ENCODE measurements around the gene PRDM13. TPM values are rescaled to one million over a fixed set of nuclear protein-coding genes. Genes with fewer than 3 reads are reported as not detected.
A peak's percentile ranks its signal among the peaks of the same experiment; 100 is the strongest.

The PRDM13 gene
- not detected for total RNA-seq
- total RNA-seq (2013), result 0.07 TPM
- total RNA-seq, result 0 to 0.38 (median 0.05) reads per million in 29 experiments

- no peak for ATAC-seq (replicated peaks in 1 of 4)
- Mint-ChIP-seq H3K36me3 (no peaks in the 10 kb centered on the region), H3K27me3 (peaks cover 66 to 93% of the 10 kb centered on the region in 2 donors), H3K4me3 (no peak within 1 kb of the TSS), H3K27ac (peak within 1 kb of the TSS in 1 of 2 donors; percentile 58), H3K4me1 (peaks cover 45 to 56% (median 53%) of the 10 kb centered on the region in 3 donors), H3K9me3 (peaks cover 0 to 10% (median 0%) of the 10 kb centered on the region in 3 donors)
- peaks cover 52 to 74% of the 10 kb centered on the region in 2 experiments for H3K27me3 ChIP-seq (replicated peaks in 1 of 2; ENCODE audit: control insufficient read depth in 2 of 2, extremely low read depth in 1 of 2, insufficient read depth in 2 of 2, low read length in 1 of 2)
- H3K9me3 ChIP-seq, result no peaks in the 10 kb centered on the region
- 12% methylated on average over 48 of the region's 54 CpGs for WGBS (ENCODE audit: insufficient coverage)
- CTCF ChIA-PET, result no interaction called here
- H3K4me1 ChIP-seq (ENCODE audit: control insufficient read depth in 1 of 2, extremely low read depth in 1 of 2, insufficient read depth in 2 of 2, low read length in 2 of 2), result peaks cover 21 to 51% of the 10 kb centered on the region in 2 experiments
- no peak for DNase-seq
- H3K36me3 ChIP-seq (ENCODE audit: control insufficient read depth in 2 of 2, extremely low read depth in 1 of 2, insufficient read depth in 1 of 2, low read length in 1 of 2), result no peaks in the 10 kb centered on the region
- H3K27ac ChIP-seq (ENCODE audit: low read length), result no peak within 1 kb of the TSS
- POLR2A ChIA-PET, result no interaction called here
- H3K4me3 ChIP-seq (ENCODE audit: control insufficient read depth in 1 of 2, extremely low read depth in 1 of 2, low read length in 1 of 2), result peak within 1 kb of the TSS in 1 of 2 donors; percentile 19
Measured at GRCh38 chr6:99606656-99607415, at the start of gene PRDM13. TSS of gene PRDM13 (plus strand) at chr6:99606833. CDS start at chr6:99607035, 202 bp downstream.

GRCh38 chr6:99559057-99559456 is 47.6 kb upstream of the PRDM13 start:
- Histone ChIP-seq H3K4me3 (ENCODE audit: control insufficient read depth in 1 of 2, extremely low read depth in 1 of 2, low read length in 1 of 2) (no peak overlapping the region), H3K9me3 (no peaks in the 10 kb centered on the region), H3K4me1 (ENCODE audit: control insufficient read depth in 1 of 2, extremely low read depth in 1 of 2, insufficient read depth in 2 of 2, low read length in 2 of 2) (no peaks in the 10 kb centered on the region), H3K27ac (ENCODE audit: low read length) (no peak overlapping the region), H3K36me3 (ENCODE audit: control insufficient read depth in 2 of 2, extremely low read depth in 1 of 2, insufficient read depth in 1 of 2, low read length in 1 of 2) (peaks cover 0 to 54% of the 10 kb centered on the region in 2 donors), H3K27me3 (replicated peaks in 1 of 2; ENCODE audit: control insufficient read depth in 2 of 2, extremely low read depth in 1 of 2, insufficient read depth in 2 of 2, low read length in 1 of 2) (no peaks in the 10 kb centered on the region)
- H3K27me3 Mint-ChIP-seq, result no peaks in the 10 kb centered on the region
- ChIA-PET CTCF (interaction anchor here in 1 of 2 donors (0.6 to 0.7 kb wide), 2 partner anchors 9 to 322 kb away, joined by 5 to 9 read pairs; partner anchors contain the start of gene CCNC), POLR2A (interaction anchor here (0.7 kb wide), 2 partner anchors 59 to 63 kb away, joined by 3 to 9 read pairs; no protein-coding TSS in a partner anchor)
- ATAC-seq (replicated peaks in 1 of 4), result no peak
- no CpG with 5 or more reads among the region's 2 CpGs for WGBS (ENCODE audit: insufficient coverage)
- H3K9me3 Mint-ChIP-seq, result peaks cover 0 to 6% (median 0%) of the 10 kb centered on the region in 3 donors
- no peak overlapping the region for H3K4me3 Mint-ChIP-seq
- DNase-seq, result no peak
- H3K27ac Mint-ChIP-seq, result no peak overlapping the region
- H3K4me1 Mint-ChIP-seq, result peaks cover 5 to 14% (median 11%) of the 10 kb centered on the region in 3 donors
- H3K36me3 Mint-ChIP-seq, result peaks cover 53% of the 10 kb centered on the region

- no CpG with 5 or more reads among the region's 4 CpGs for WGBS (ENCODE audit: insufficient coverage)
- peaks cover 0 to 41% of the 10 kb centered on the region in 2 donors for H3K36me3 ChIP-seq (ENCODE audit: control insufficient read depth in 2 of 2, extremely low read depth in 1 of 2, insufficient read depth in 1 of 2, low read length in 1 of 2)
- no peaks in the 10 kb centered on the region for H3K27me3 Mint-ChIP-seq
- H3K4me1 Mint-ChIP-seq, result peaks cover 12 to 24% (median 18%) of the 10 kb centered on the region in 3 donors
- DNase-seq, result no peak
- no peak overlapping the region for H3K4me3 ChIP-seq (ENCODE audit: control insufficient read depth in 1 of 2, extremely low read depth in 1 of 2, low read length in 1 of 2)
- no peak overlapping the region for H3K27ac ChIP-seq (ENCODE audit: low read length)
- H3K4me3 Mint-ChIP-seq, result no peak overlapping the region
- ChIA-PET POLR2A (no interaction called here), CTCF (no interaction called here)
- no peak for ATAC-seq (replicated peaks in 1 of 4)
- H3K27ac Mint-ChIP-seq, result no peak overlapping the region
- peaks cover 41% of the 10 kb centered on the region for H3K36me3 Mint-ChIP-seq
- H3K9me3 Mint-ChIP-seq, result peaks cover 0 to 3% (median 0%) of the 10 kb centered on the region in 3 donors
- no peaks in the 10 kb centered on the region for H3K27me3 ChIP-seq (replicated peaks in 1 of 2; ENCODE audit: control insufficient read depth in 2 of 2, extremely low read depth in 1 of 2, insufficient read depth in 2 of 2, low read length in 1 of 2)
- no peaks in the 10 kb centered on the region for H3K9me3 ChIP-seq
- no peaks in the 10 kb centered on the region for H3K4me1 ChIP-seq (ENCODE audit: control insufficient read depth in 1 of 2, extremely low read depth in 1 of 2, insufficient read depth in 2 of 2, low read length in 2 of 2)
Measured at GRCh38 chr6:99560668-99561067, 46.0 kb upstream of the PRDM13 start.

- ChIA-PET POLR2A (no interaction called here), CTCF (no interaction called here)
- no peak overlapping the region for H3K27ac ChIP-seq (ENCODE audit: low read length)
- Mint-ChIP-seq H3K4me3 (no peak overlapping the region), H3K4me1 (peaks cover 30 to 42% (median 40%) of the 10 kb centered on the region in 3 donors), H3K27me3 (no peaks in the 10 kb centered on the region), H3K27ac (no peak overlapping the region), H3K36me3 (peaks cover 23% of the 10 kb centered on the region), H3K9me3 (no peaks in the 10 kb centered on the region)
- ATAC-seq (replicated peaks in 1 of 4), result no peak
- no peaks in the 10 kb centered on the region for H3K9me3 ChIP-seq
- WGBS (ENCODE audit: insufficient coverage), result no CpG with 5 or more reads among the region's 4 CpGs
- no peak for DNase-seq
- H3K4me1 ChIP-seq (ENCODE audit: control insufficient read depth in 1 of 2, extremely low read depth in 1 of 2, insufficient read depth in 2 of 2, low read length in 2 of 2), result peaks cover 0 to 5% of the 10 kb centered on the region in 2 experiments
- peaks cover 0 to 20% of the 10 kb centered on the region in 2 donors for H3K36me3 ChIP-seq (ENCODE audit: control insufficient read depth in 2 of 2, extremely low read depth in 1 of 2, insufficient read depth in 1 of 2, low read length in 1 of 2)
- H3K27me3 ChIP-seq (replicated peaks in 1 of 2; ENCODE audit: control insufficient read depth in 2 of 2, extremely low read depth in 1 of 2, insufficient read depth in 2 of 2, low read length in 1 of 2), result no peaks in the 10 kb centered on the region
- no peak overlapping the region for H3K4me3 ChIP-seq (ENCODE audit: control insufficient read depth in 1 of 2, extremely low read depth in 1 of 2, low read length in 1 of 2)
Measured at GRCh38 chr6:99563056-99563723, 43.4 kb upstream of the PRDM13 start.

GRCh38 chr6:99568103-99568933 is 38.3 kb upstream of the PRDM13 start, which contains the start of gene CCNC:
TSS of gene CCNC (minus strand) at chr6:99568660. CDS start at chr6:99568527, 133 bp downstream.
- H3K4me3 ChIP-seq (ENCODE audit: control insufficient read depth in 1 of 2, extremely low read depth in 1 of 2, low read length in 1 of 2), result peak within 1 kb of the TSS; percentile 65 to 77
- under 1% methylated on average over 51 of the region's 64 CpGs for WGBS (ENCODE audit: insufficient coverage)
- ATAC-seq (replicated peaks in 1 of 4) (peak; percentile 94 to 98 (median 96)), DNase-seq (peak; percentile 80 to 91 (median 85))
- peak within 1 kb of the TSS; percentile 38 for H3K27ac ChIP-seq (ENCODE audit: low read length)
- CTCF ChIA-PET, result interaction anchor here (0.5 to 1.7 kb wide), 8 partner anchors 9 to 150 kb away, joined by 3 to 10 read pairs (median 4); no protein-coding TSS in a partner anchor
- POLR2A ChIA-PET, result interaction anchor here (0.6 to 1.3 kb wide), 5 partner anchors 13 to 144 kb away, joined by 3 read pairs; no protein-coding TSS in a partner anchor
- no peaks in the 10 kb centered on the region for H3K27me3 ChIP-seq (replicated peaks in 1 of 2; ENCODE audit: control insufficient read depth in 2 of 2, extremely low read depth in 1 of 2, insufficient read depth in 2 of 2, low read length in 1 of 2)
- no peaks in the 10 kb centered on the region for H3K36me3 ChIP-seq (ENCODE audit: control insufficient read depth in 2 of 2, extremely low read depth in 1 of 2, insufficient read depth in 1 of 2, low read length in 1 of 2)
- H3K4me1 ChIP-seq (ENCODE audit: control insufficient read depth in 1 of 2, extremely low read depth in 1 of 2, insufficient read depth in 2 of 2, low read length in 2 of 2), result peaks cover 5 to 6% of the 10 kb centered on the region in 2 experiments
- Mint-ChIP-seq H3K27me3 (no peaks in the 10 kb centered on the region), H3K36me3 (peaks cover 1% of the 10 kb centered on the region), H3K9me3 (no peaks in the 10 kb centered on the region), H3K27ac (peak within 1 kb of the TSS; percentile 95 to 97), H3K4me1 (peaks cover 33 to 45% (median 40%) of the 10 kb centered on the region in 3 donors), H3K4me3 (peak within 1 kb of the TSS; percentile 93 to 100 (median 100))
- no peaks in the 10 kb centered on the region for H3K9me3 ChIP-seq
